Measurements from ENCODE around the gene DHFR. TPM values are rescaled to one million over a fixed set of nuclear protein-coding genes. Genes with fewer than 3 reads are reported as not detected.
"Not testable (repeated sequence)": the region's sequence is repeated elsewhere in the genome, so short reads cannot be mapped to it uniquely, and the experiment has no call there.

DHFR gene
- total and polyA plus RNA-seq, 7 donors = 4.4 to 26.3 (median 11.0) TPM

- no peaks in the 10 kb centered on the region for H3K4me1 ChIP-seq
- no peak for DNase-seq
- TF ChIP-seq CTCF (IDR thresholded peaks at IDR 0.05) = no peak
- 87 to 93% (median 87%) methylated on average over 6 of the region's 6 CpGs for WGBS, 3 donors
- intact Hi-C loops (cut with DNase I) = no loop called here
- no peaks in the 10 kb centered on the region for H3K27me3 ChIP-seq (ENCODE audit: insufficient read depth in 3 of 3, low read length in 2 of 3)
- H3K4me3 ChIP-seq = no peak overlapping the region
- no peak overlapping the region for H3K27ac ChIP-seq
- ATAC-seq = no peak
- H3K9me3 ChIP-seq = no peaks in the 10 kb centered on the region
- H3K36me3 ChIP-seq (ENCODE audit: insufficient read depth in 1 of 2, low read depth in 1 of 2) = no peaks in the 10 kb centered on the region
Measured at GRCh38 chr5:80584770-80585169, 70.0 kb downstream of the DHFR start.

GRCh38 chr5:80580291-80580690, 74.5 kb downstream of the DHFR start:
- WGBS, 3 donors = 83 to 93% (median 85%) methylated on average over 2 to 3 of the region's 3 CpGs
- H3K36me3 ChIP-seq (ENCODE audit: insufficient read depth in 1 of 2, low read depth in 1 of 2); H3K4me3 ChIP-seq; H3K4me1 ChIP-seq; ATAC-seq; intact Hi-C loops (cut with DNase I); DNase-seq; H3K27me3 ChIP-seq (ENCODE audit: insufficient read depth in 3 of 3, low read length in 2 of 3); H3K9me3 ChIP-seq; H3K27ac ChIP-seq: not testable (repeated sequence)

GRCh38 chr5:80579050-80579449, 75.7 kb downstream of the DHFR start:
- WGBS, 3 donors = 94 to 95% (median 94%) methylated on average over 2 of the region's 2 CpGs
- Histone ChIP-seq H3K4me3 (no peak overlapping the region), H3K9me3 (no peaks in the 10 kb centered on the region), H3K27me3 (ENCODE audit: insufficient read depth in 3 of 3, low read length in 2 of 3) (peaks cover 0 to 12% (median 0%) of the 10 kb centered on the region in 3 donors), H3K4me1 (no peaks in the 10 kb centered on the region), H3K36me3 (ENCODE audit: insufficient read depth in 1 of 2, low read depth in 1 of 2) (no peaks in the 10 kb centered on the region), H3K27ac (no peak overlapping the region)
- DNase-seq (no peak), ATAC-seq (no peak)
- TF ChIP-seq CTCF (IDR thresholded peaks at IDR 0.05) = no peak
- intact Hi-C loops (cut with DNase I) = no loop called here

GRCh38 chr5:80577707-80578106, 77.1 kb downstream of the DHFR start:
- ATAC-seq (no peak), DNase-seq (no peak)
- Histone ChIP-seq H3K4me1 (no peaks in the 10 kb centered on the region), H3K4me3 (no peak overlapping the region), H3K9me3 (no peaks in the 10 kb centered on the region), H3K27ac (no peak overlapping the region), H3K27me3 (ENCODE audit: insufficient read depth in 3 of 3, low read length in 2 of 3) (peaks cover 2 to 20% (median 4%) of the 10 kb centered on the region in 3 donors), H3K36me3 (ENCODE audit: insufficient read depth in 1 of 2, low read depth in 1 of 2) (no peaks in the 10 kb centered on the region)
- TF ChIP-seq CTCF (IDR thresholded peaks at IDR 0.05) = no peak
- intact Hi-C loops (cut with DNase I) = no loop called here
- 23 to 30% (median 24%) methylated on average over 5 of the region's 5 CpGs for WGBS, 3 donors

GRCh38 chr5:80576383-80576782, 78.4 kb downstream of the DHFR start:
- H3K4me3 ChIP-seq = no peak overlapping the region
- H3K4me1 ChIP-seq = no peaks in the 10 kb centered on the region
- ATAC-seq (no peak), DNase-seq (no peak)
- WGBS, 3 donors = 88 to 90% (median 89%) methylated on average over 5 of the region's 5 CpGs
- H3K27me3 ChIP-seq (ENCODE audit: insufficient read depth in 3 of 3, low read length in 2 of 3) = peaks cover 4 to 33% (median 5%) of the 10 kb centered on the region in 3 donors
- no peaks in the 10 kb centered on the region for H3K36me3 ChIP-seq (ENCODE audit: insufficient read depth in 1 of 2, low read depth in 1 of 2)
- intact Hi-C loops (cut with DNase I) = no loop called here
- no peak for TF ChIP-seq CTCF (IDR thresholded peaks at IDR 0.05)
- no peaks in the 10 kb centered on the region for H3K9me3 ChIP-seq
- H3K27ac ChIP-seq = no peak overlapping the region

Other genes starting within 250 kb of the DHFR start
- gene ZFYVE16, start 246.9 kb downstream of the DHFR start, total RNA-seq = 10 to 100 TPM; 21.8 to 36.7 (median 27.3) TPM
- 10 to 100 TPM in 1 of 3 donors, 1 to 10 TPM in 2; 6.1 to 11.4 (median 6.1) TPM for gene ZFYVE16, start 246.9 kb downstream of the DHFR start, polyA plus RNA-seq
- gene FAM151B, start 166.9 kb downstream of the DHFR start, total RNA-seq = 1 to 10 TPM in 2 of 4 donors, under 1 TPM in 2; 0.63 to 1.4 (median 1.1) TPM
- gene FAM151B, start 166.9 kb downstream of the DHFR start, polyA plus RNA-seq = 1 to 10 TPM in 1 of 3 donors, under 1 TPM in 2; 0.36 to 2.1 (median 0.68) TPM
- under 1 TPM in 1 of 4 donors, not detected in 3; 0.08 TPM for gene ANKRD34B, start 84.7 kb downstream of the DHFR start, total RNA-seq
- under 1 TPM in 1 of 3 donors, not detected in 2; 0.01 TPM for gene ANKRD34B, start 84.7 kb downstream of the DHFR start, polyA plus RNA-seq
- 10 to 100 TPM in 3 of 4 donors, 1 to 10 TPM in 1; 5.2 to 12.6 (median 10.7) TPM for gene MSH3, start 331 bp downstream of the DHFR start, total RNA-seq
- gene MSH3, start 331 bp downstream of the DHFR start, polyA plus RNA-seq = 1 to 10 TPM; 2.8 to 5.8 (median 3.9) TPM